Eye (tissue), 1 donor: ENCODE measurements around the gene APCDD1.
"Not testable (repeated sequence)": the region's sequence is repeated elsewhere in the genome, so short reads cannot be mapped to it uniquely, and the experiment has no call there.

Experiments
- DNase-seq: peaks from one replicate; pipeline ENCODE4 v3.0.0-alpha.2; 2015

APCDD1 gene

GRCh38 chr18:10530002-10530401 lies 75.6 kb downstream of the APCDD1 start:
- no peak for DNase-seq

GRCh38 chr18:10530852-10531251 lies 76.4 kb downstream of the APCDD1 start:
- no peak for DNase-seq

DNA sequence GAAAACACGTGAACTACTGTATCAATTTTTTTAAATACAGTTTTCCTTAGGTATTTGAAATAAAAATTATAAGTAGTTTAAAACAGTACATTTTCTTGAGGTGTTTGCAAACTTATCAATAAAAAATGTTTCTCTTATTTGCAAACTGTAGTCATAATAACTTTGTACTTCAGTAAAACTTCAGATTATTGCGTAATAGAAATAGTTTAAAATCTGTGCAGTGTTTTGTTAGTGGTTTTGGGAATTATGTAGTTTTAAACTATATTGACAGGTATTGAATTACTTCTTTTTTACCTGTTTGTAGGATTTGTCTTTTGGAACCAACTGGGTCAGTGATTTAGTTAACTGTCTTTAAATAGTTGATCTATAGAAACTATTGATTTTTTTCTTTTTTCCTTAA lies 78.7 kb downstream of the APCDD1 start:
- DNase-seq = no peak

- no peak for DNase-seq
Observed at GRCh38 chr18:10536280-10536679, 81.8 kb downstream of the APCDD1 start.

GRCh38 chr18:10537765-10538164 lies 83.3 kb downstream of the APCDD1 start:
- no peak for DNase-seq

- DNase-seq = not testable (repeated sequence)
Observed at GRCh38 chr18:10539124-10539523, 84.7 kb downstream of the APCDD1 start.
